ENCODE data around the gene KLHDC8B.

Gene KLHDC8B

DNA sequence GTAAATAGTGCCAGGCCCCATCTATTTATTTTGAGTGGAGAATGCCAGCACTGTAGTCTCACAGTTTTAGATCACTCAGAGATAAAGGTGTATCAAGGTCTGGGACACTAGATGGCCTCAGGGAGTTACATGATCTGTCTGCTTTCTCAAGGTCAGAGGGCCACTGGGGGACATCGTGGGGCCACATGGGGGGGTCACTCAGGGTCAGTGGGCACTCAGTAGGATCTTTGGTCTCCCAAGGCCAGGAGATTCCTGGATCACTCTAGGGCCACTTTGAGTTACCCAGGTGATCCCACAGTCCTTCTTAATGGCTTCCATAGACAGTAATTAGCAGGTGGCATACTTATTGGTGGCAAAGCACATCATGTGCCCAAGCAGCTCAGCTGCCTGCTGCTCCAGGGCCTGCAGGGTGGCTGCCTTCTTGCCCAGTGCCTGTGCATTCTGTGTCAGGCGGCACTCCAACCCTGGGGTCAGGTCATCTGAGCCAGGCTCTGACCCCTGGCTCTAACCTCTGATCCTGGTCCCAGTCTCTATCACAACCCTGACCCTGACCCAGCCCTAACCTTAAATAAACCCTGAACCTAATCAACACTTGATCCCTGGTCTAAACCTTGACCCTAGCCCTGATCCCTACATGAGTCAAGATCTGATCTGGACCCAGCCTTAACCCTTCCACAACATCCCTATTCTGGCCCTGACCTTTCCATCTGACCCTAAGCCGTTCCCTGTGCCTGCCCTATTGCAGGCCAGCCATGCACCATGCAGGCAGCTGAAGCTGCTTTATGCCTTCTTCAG, 36.7 kb upstream of the KLHDC8B start:
- H3K4me3 ChIP-seq (ENCODE audit: low read depth, low read length), result no peak overlapping the region
- TF ChIP-seq, protein P1, sequence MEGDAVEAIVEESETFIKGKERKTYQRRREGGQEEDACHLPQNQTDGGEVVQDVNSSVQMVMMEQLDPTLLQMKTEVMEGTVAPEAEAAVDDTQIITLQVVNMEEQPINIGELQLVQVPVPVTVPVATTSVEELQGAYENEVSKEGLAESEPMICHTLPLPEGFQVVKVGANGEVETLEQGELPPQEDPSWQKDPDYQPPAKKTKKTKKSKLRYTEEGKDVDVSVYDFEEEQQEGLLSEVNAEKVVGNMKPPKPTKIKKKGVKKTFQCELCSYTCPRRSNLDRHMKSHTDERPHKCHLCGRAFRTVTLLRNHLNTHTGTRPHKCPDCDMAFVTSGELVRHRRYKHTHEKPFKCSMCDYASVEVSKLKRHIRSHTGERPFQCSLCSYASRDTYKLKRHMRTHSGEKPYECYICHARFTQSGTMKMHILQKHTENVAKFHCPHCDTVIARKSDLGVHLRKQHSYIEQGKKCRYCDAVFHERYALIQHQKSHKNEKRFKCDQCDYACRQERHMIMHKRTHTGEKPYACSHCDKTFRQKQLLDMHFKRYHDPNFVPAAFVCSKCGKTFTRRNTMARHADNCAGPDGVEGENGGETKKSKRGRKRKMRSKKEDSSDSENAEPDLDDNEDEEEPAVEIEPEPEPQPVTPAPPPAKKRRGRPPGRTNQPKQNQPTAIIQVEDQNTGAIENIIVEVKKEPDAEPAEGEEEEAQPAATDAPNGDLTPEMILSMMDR (IDR thresholded peaks at IDR 0.05; ENCODE audit: borderline replicate concordance, insufficient read depth, low read depth, low read length), result no peak

DNA sequence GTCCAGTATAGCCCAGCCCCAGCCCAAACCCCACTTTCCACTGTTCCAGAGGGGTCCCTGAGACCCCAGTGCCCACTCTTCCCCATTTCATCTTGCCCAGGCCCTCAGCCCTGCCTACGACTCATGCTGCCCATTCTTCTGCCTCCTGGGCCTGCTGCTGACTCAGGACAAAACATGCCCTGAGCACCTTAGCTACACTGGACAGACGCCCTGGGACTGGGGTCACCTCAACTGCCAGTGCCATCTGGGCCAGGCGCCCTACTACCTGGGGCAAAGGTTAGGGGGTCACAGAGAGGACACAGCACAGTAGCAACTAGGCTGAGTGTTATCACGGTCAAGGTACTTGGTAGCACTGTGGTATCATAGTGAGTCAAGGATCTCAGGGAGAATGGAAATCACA, 35.9 kb upstream of the KLHDC8B start:
- H3K4me3 ChIP-seq (ENCODE audit: low read depth, low read length), result no peak overlapping the region
- TF ChIP-seq, protein P1 (IDR thresholded peaks at IDR 0.05; ENCODE audit: borderline replicate concordance, insufficient read depth, low read depth, low read length), result no peak

DNA sequence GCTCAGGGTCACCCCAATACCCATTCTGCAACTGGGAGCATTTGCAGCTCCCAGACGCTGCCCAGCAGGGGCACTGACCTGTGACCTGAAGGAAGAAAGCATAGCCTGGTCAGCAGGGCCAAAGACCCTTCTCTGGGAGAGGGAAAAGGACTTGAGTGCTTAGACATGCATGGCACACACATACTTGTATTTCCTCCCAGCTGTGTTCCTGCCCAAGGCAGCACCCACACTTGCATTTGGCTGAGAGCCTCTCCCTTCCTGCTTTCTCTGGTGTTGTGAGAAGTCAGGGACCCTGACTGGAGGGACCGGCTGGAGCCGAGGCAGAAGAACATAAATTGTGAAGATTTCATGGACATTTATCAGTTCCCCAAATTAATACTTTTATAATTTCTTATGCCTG, 31.3 kb upstream of the KLHDC8B start:
- no peak overlapping the region for H3K4me3 ChIP-seq (ENCODE audit: low read depth, low read length)
- TF ChIP-seq, protein P1 (IDR thresholded peaks at IDR 0.05; ENCODE audit: borderline replicate concordance, insufficient read depth, low read depth, low read length), result no peak

DNA sequence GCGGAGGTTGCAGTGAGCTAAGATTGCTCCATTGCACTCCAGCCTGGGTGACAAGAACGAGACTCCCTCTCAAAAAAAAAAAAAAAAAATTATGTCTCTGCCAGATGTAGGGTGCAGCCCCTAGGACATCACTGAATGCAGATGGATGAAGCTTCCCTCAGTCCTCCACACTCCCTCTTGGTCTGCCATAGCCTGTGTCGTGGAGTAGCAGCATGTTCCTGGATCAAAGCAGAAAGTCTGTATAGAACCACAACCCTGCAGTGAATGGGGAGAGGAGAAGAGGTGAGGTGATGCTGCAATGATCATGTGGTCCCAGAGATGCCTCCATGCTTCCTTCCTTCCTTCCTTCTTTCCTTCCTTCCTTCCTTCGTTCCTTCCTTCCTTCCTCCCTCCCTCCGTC, 23.2 kb upstream of the KLHDC8B start:
- no peak overlapping the region for H3K4me3 ChIP-seq (ENCODE audit: low read depth, low read length)
- TF ChIP-seq, protein P1 (IDR thresholded peaks at IDR 0.05; ENCODE audit: borderline replicate concordance, insufficient read depth, low read depth, low read length), result no peak

DNA sequence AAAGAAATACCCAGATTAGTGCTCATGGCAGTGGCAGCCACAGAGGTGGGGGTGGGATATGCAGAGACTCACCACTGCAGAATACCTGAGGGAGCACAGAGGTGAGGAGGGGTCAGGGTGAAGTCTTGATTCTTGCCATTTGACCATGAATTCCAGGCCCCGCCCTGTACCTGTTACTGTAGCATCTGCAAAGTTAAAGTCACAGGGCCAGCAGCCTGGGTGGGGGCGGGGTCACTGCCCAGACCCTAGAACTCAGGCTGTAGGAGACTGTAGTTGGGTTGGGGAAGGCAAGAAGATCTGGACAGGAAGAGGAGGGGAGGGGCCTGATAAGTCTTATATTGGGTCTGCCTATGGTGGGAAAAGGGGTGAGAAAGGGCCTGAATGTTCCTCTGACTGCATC, 19.8 kb upstream of the KLHDC8B start:
- TF ChIP-seq, protein P1 (IDR thresholded peaks at IDR 0.05; ENCODE audit: borderline replicate concordance, insufficient read depth, low read depth, low read length), result no peak

DNA sequence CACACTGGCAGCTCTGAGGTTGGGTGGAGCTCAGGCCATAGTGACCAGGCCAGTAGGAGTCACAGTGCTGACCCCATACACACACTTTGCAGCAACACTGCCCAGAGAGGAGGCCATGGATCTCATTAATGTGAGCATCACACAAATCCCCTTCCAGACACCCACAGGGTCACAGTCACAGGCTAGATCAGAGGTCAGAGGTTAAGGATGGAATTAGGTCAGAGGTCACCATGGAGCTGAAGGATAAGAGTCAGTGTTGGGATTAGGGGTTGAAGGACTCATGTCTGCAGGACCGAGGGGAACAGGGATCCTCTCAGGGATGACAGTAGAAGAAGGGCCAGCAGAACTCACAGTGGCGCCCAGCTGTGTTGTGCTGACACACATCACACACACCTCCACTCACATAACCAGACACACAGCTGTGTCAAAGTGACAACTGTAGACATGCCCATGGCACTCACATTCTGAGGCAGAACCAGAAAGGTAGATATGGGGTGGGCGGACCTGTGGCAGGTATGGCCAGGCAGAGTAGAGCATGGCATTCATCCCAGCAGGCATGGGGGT, 18.0 kb upstream of the KLHDC8B start:
- TF ChIP-seq, protein P1 (IDR thresholded peaks at IDR 0.05; ENCODE audit: borderline replicate concordance, insufficient read depth, low read depth, low read length), result no peak
- H3K4me3 ChIP-seq (ENCODE audit: low read depth, low read length), result no peak overlapping the region

More for the DNA sequence above, 19.8 kb upstream of the KLHDC8B start:
- H3K4me3 ChIP-seq (ENCODE audit: low read depth, low read length), result no peak overlapping the region

DNA sequence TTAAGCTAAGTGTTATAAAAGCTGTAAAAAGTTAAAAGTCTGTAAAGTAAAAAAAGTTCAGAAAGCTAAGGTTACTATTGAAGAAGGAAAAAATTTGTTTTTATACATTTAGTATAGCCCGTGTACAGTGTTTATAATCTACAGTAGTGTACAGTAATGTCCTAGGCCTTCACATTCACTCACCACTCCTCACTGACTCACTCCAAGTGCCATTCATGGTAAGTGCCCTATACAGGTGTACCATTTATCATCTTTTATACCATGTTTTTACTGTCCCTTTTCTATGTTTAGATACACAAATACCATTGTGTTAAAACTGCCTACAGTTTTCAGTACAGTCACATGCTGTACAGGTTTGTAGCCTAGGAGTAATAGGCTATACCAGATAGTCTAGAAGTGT, 14.1 kb upstream of the KLHDC8B start:
- H3K4me3 ChIP-seq (ENCODE audit: low read depth, low read length), result no peak overlapping the region
- TF ChIP-seq, protein P1 (IDR thresholded peaks at IDR 0.05; ENCODE audit: borderline replicate concordance, insufficient read depth, low read depth, low read length), result no peak
